Coronary artery (tissue), 2 donors: ENCODE data around the gene CARMIL3.
A peak's percentile ranks its signal among the peaks of the same experiment; 100 is the strongest.

Experiments
- DNase-seq: peaks from one replicate; pipeline ENCODE4 v3.0.0-alpha.2; 2017; ENCODE audit warnings: low spot score
- H3K27ac ChIP-seq, 2 donors: fragments of 200-600 bp; sonication (generic); one replicate each; pipeline ENCODE4 v1.5.1; 2016 to 2019
- H3K4me3 ChIP-seq: fragments of 200-600 bp; sonication (generic); 2 replicates; pipeline ENCODE4 v1.5.1; 2016; ENCODE audit warnings: mild to moderate bottlenecking, moderate library complexity
- CTCF ChIP-seq: fragments of 200-600 bp; sonication (generic); IDR thresholded peaks from one replicate; pipeline ENCODE4 v1.5.1; 2019; ENCODE audit warnings: antibody characterized with exemption

The CARMIL3 gene

GRCh38 chr14:24054646-24055045, 2.8 kb downstream of the CARMIL3 start:
- TF ChIP-seq CTCF = no peak
- DNase-seq = no peak
- Histone ChIP-seq H3K27ac (no peak overlapping the region), H3K4me3 (no peak overlapping the region)

- no peak for DNase-seq
- no peak for TF ChIP-seq CTCF
- Histone ChIP-seq H3K4me3 (no peak overlapping the region), H3K27ac (no peak overlapping the region)
Observed at GRCh38 chr14:24055971-24056799, 4.4 kb downstream of the CARMIL3 start.

GRCh38 chr14:24056800-24057184, 5.0 kb downstream of the CARMIL3 start:
- no peak overlapping the region for H3K4me3 ChIP-seq
- TF ChIP-seq CTCF = no peak
- H3K27ac ChIP-seq = no peak overlapping the region
- DNase-seq = no peak

- no peak overlapping the region for H3K27ac ChIP-seq
- TF ChIP-seq CTCF = no peak
- DNase-seq = no peak
- no peak overlapping the region for H3K4me3 ChIP-seq
Observed at GRCh38 chr14:24057271-24057670, 5.5 kb downstream of the CARMIL3 start.

GRCh38 chr14:24057867-24058259, 6.1 kb downstream of the CARMIL3 start:
- no peak overlapping the region for H3K4me3 ChIP-seq
- H3K27ac ChIP-seq = no peak overlapping the region
- DNase-seq = no peak
- TF ChIP-seq CTCF = no peak

- Histone ChIP-seq H3K4me3 (no peak overlapping the region), H3K27ac (no peak overlapping the region)
- TF ChIP-seq CTCF = peak; percentile 78
- DNase-seq = no peak
Observed at GRCh38 chr14:24058260-24058950, 6.6 kb downstream of the CARMIL3 start.

GRCh38 chr14:24058951-24059475, 7.2 kb downstream of the CARMIL3 start:
- H3K4me3 ChIP-seq = no peak overlapping the region
- H3K27ac ChIP-seq = no peak overlapping the region
- no peak for DNase-seq
- TF ChIP-seq CTCF = no peak
